HEK293 (cell line): Measurements from ENCODE around the gene RNF217.

Experiments used
- CTCF ChIP-seq: fragments of 450-650 bp; formaldehyde crosslinking; IDR thresholded peaks from 2 replicates; pipeline ENCODE4 v1.5.1; 2016; ENCODE audit warnings: missing biosample characterization, missing genetic modification characterization
- ZBTB48 ChIP-seq: fragments of 450-650 bp; formaldehyde crosslinking; IDR thresholded peaks from 2 replicates; pipeline ENCODE4 v1.5.1; 2016; ENCODE audit warnings: missing biosample characterization, missing genetic modification characterization
- ZNF335 ChIP-seq: fragments of 450-650 bp; formaldehyde crosslinking; conservative IDR thresholded peaks from 2 replicates; pipeline ENCODE4 v1.5.1; 2016; ENCODE audit warnings: missing biosample characterization, missing genetic modification characterization
- ZNF423 ChIP-seq: fragments of 450-650 bp; formaldehyde crosslinking; IDR thresholded peaks from 2 replicates; pipeline ENCODE4 v1.5.1; 2016; ENCODE audit warnings: missing biosample characterization, missing genetic modification characterization
- ZSCAN18 ChIP-seq: fragments of 450-650 bp; formaldehyde crosslinking; IDR thresholded peaks from 2 replicates; pipeline ENCODE4 v1.5.1; 2016; ENCODE audit warnings: missing biosample characterization, missing genetic modification characterization
- TF ChIP-seq, protein P1 (sequence below): fragments of 450-650 bp; formaldehyde crosslinking; IDR thresholded peaks from 2 replicates; pipeline ENCODE4 v1.5.1; 2016; ENCODE audit warnings: missing biosample characterization, missing genetic modification characterization

- TF ChIP-seq CTCF (tag by site-specific recombination) (no peak), ZNF335 (tag by site-specific recombination) (no peak), ZBTB48 (no peak), ZSCAN18 (tag by site-specific recombination) (no peak), ZNF423 (tag by site-specific recombination) (no peak)
- TF ChIP-seq, protein P1, sequence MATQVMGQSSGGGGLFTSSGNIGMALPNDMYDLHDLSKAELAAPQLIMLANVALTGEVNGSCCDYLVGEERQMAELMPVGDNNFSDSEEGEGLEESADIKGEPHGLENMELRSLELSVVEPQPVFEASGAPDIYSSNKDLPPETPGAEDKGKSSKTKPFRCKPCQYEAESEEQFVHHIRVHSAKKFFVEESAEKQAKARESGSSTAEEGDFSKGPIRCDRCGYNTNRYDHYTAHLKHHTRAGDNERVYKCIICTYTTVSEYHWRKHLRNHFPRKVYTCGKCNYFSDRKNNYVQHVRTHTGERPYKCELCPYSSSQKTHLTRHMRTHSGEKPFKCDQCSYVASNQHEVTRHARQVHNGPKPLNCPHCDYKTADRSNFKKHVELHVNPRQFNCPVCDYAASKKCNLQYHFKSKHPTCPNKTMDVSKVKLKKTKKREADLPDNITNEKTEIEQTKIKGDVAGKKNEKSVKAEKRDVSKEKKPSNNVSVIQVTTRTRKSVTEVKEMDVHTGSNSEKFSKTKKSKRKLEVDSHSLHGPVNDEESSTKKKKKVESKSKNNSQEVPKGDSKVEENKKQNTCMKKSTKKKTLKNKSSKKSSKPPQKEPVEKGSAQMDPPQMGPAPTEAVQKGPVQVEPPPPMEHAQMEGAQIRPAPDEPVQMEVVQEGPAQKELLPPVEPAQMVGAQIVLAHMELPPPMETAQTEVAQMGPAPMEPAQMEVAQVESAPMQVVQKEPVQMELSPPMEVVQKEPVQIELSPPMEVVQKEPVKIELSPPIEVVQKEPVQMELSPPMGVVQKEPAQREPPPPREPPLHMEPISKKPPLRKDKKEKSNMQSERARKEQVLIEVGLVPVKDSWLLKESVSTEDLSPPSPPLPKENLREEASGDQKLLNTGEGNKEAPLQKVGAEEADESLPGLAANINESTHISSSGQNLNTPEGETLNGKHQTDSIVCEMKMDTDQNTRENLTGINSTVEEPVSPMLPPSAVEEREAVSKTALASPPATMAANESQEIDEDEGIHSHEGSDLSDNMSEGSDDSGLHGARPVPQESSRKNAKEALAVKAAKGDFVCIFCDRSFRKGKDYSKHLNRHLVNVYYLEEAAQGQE (tag by site-specific recombination), result no peak
These were observed 21.0 kb upstream of the RNF217 start for GRCh38 chr6:124941259-124941658.
